Measurements from ENCODE around the gene SV2B. TPM values are rescaled to one million over a fixed set of nuclear protein-coding genes. Genes with fewer than 3 reads are reported as not detected.

Gene SV2B
- total and polyA plus RNA-seq, 2 experiments from 2014 or later = 0.06 to 0.76 TPM

DNA sequence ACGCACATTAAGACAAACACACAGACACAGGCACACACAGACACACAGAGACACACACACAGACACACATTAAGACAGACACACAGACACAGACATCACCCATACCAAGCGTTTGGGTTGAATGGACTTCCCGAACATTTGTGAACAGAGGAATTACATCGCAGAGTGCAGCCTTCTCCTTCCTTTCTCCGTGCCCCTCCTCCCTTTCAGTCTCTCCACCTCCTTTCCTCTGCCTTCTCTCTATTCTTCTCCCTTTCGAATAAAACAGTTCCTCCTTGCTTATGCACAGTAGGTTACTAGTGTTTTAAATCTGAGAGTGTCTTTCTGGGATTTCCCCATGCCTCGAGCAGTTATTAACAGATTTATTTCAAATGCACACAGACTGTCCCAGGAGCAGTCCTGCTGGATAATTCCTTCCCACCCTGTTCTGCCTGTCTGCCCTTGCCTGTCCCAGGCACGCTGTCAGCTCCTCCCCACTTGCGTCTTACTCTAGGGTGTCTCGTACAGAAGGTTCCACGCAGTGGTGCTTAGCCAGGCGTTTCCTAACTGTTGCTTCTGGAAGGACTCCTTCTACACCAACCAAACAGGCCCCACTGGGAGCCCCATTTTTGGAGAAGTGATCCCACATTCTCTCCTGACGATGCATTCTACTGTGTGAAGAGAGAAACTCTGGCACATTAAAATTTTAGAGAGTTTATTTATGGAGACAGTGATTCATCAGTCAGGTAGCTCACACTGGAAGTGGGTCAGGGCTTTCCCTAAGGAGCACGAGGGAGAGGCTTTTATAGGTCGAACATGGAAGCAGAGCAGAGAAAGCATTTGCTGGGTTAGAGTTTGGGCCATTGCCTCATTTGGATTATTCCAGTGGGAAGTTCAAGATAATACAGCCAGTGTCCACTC is 163.8 kb downstream of the SV2B start:
- H3F3A ChIP-seq (replicated peaks; ENCODE audit: low read depth) = no peaks in the 10 kb centered on the region
- no peaks in the 10 kb centered on the region for H3K36me3 ChIP-seq (ENCODE audit: insufficient read depth)
- H3K79me2 ChIP-seq (replicated peaks; ENCODE audit: insufficient read depth) = no peaks in the 10 kb centered on the region
- peaks cover 1% of the 10 kb centered on the region for H3K27me3 Mint-ChIP-seq (ENCODE audit: insufficient read depth, low read depth, poor library complexity)
- no peak overlapping the region for H3K27ac ChIP-seq (ENCODE audit: low read depth)
- ATAC-seq (peak; percentile 57), DNase-seq (ENCODE audit: low spot score) (no peak)
- no peak for TF ChIP-seq EZH2phosphoT487 (IDR thresholded peaks at IDR 0.05; ENCODE audit: unreplicated experiment)
- TF ChIP-seq STAT1 (IDR thresholded peaks at IDR 0.05; ENCODE audit: unreplicated experiment) = no peak
- no peak for TF ChIP-seq POLR2AphosphoS5 (IDR thresholded peaks at IDR 0.05; ENCODE audit: low read depth)
- TF ChIP-seq CREB1 (CRISPR knock-in tag; IDR thresholded peaks at IDR 0.05; ENCODE audit: low read depth) = no peak
- TF ChIP-seq ZNF114 (CRISPR knock-in tag; IDR thresholded peaks at IDR 0.05) = no peak
- TF ChIP-seq, protein P1, sequence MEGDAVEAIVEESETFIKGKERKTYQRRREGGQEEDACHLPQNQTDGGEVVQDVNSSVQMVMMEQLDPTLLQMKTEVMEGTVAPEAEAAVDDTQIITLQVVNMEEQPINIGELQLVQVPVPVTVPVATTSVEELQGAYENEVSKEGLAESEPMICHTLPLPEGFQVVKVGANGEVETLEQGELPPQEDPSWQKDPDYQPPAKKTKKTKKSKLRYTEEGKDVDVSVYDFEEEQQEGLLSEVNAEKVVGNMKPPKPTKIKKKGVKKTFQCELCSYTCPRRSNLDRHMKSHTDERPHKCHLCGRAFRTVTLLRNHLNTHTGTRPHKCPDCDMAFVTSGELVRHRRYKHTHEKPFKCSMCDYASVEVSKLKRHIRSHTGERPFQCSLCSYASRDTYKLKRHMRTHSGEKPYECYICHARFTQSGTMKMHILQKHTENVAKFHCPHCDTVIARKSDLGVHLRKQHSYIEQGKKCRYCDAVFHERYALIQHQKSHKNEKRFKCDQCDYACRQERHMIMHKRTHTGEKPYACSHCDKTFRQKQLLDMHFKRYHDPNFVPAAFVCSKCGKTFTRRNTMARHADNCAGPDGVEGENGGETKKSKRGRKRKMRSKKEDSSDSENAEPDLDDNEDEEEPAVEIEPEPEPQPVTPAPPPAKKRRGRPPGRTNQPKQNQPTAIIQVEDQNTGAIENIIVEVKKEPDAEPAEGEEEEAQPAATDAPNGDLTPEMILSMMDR (conservative IDR thresholded peaks at IDR 0.05; ENCODE audit: low read depth in 2 of 2) = no peak
- no peak for TF ChIP-seq ZNF331 (CRISPR knock-in tag; IDR thresholded peaks at IDR 0.05; ENCODE audit: low read depth)
- no peak for TF ChIP-seq JUNB (IDR thresholded peaks at IDR 0.05; ENCODE audit: unreplicated experiment)
- TF ChIP-seq, protein P2, sequence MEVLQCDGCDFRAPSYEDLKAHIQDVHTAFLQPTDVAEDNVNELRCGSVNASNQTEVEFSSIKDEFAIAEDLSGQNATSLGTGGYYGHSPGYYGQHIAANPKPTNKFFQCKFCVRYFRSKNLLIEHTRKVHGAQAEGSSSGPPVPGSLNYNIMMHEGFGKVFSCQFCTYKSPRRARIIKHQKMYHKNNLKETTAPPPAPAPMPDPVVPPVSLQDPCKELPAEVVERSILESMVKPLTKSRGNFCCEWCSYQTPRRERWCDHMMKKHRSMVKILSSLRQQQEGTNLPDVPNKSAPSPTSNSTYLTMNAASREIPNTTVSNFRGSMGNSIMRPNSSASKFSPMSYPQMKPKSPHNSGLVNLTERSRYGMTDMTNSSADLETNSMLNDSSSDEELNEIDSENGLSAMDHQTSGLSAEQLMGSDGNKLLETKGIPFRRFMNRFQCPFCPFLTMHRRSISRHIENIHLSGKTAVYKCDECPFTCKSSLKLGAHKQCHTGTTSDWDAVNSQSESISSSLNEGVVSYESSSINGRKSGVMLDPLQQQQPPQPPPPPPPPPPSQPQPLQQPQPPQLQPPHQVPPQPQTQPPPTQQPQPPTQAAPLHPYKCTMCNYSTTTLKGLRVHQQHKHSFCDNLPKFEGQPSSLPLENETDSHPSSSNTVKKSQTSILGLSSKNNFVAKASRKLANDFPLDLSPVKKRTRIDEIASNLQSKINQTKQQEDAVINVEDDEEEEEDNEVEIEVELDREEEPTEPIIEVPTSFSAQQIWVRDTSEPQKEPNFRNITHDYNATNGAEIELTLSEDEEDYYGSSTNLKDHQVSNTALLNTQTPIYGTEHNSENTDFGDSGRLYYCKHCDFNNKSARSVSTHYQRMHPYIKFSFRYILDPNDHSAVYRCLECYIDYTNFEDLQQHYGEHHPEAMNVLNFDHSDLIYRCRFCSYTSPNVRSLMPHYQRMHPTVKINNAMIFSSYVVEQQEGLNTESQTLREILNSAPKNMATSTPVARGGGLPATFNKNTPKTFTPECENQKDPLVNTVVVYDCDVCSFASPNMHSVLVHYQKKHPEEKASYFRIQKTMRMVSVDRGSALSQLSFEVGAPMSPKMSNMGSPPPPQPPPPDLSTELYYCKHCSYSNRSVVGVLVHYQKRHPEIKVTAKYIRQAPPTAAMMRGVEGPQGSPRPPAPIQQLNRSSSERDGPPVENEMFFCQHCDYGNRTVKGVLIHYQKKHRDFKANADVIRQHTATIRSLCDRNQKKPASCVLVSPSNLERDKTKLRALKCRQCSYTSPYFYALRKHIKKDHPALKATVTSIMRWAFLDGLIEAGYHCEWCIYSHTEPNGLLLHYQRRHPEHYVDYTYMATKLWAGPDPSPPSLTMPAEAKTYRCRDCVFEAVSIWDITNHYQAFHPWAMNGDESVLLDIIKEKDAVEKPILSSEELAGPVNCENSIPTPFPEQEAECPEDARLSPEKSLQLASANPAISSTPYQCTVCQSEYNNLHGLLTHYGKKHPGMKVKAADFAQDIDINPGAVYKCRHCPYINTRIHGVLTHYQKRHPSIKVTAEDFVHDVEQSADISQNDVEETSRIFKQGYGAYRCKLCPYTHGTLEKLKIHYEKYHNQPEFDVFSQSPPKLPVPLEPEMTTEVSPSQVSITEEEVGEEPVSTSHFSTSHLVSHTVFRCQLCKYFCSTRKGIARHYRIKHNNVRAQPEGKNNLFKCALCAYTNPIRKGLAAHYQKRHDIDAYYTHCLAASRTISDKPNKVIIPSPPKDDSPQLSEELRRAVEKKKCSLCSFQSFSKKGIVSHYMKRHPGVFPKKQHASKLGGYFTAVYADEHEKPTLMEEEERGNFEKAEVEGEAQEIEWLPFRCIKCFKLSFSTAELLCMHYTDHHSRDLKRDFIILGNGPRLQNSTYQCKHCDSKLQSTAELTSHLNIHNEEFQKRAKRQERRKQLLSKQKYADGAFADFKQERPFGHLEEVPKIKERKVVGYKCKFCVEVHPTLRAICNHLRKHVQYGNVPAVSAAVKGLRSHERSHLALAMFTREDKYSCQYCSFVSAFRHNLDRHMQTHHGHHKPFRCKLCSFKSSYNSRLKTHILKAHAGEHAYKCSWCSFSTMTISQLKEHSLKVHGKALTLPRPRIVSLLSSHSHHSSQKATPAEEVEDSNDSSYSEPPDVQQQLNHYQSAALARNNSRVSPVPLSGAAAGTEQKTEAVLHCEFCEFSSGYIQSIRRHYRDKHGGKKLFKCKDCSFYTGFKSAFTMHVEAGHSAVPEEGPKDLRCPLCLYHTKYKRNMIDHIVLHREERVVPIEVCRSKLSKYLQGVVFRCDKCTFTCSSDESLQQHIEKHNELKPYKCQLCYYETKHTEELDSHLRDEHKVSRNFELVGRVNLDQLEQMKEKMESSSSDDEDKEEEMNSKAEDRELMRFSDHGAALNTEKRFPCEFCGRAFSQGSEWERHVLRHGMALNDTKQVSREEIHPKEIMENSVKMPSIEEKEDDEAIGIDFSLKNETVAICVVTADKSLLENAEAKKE (CRISPR knock-in tag; IDR thresholded peaks at IDR 0.05) = no peak
- TF ChIP-seq, protein P3, sequence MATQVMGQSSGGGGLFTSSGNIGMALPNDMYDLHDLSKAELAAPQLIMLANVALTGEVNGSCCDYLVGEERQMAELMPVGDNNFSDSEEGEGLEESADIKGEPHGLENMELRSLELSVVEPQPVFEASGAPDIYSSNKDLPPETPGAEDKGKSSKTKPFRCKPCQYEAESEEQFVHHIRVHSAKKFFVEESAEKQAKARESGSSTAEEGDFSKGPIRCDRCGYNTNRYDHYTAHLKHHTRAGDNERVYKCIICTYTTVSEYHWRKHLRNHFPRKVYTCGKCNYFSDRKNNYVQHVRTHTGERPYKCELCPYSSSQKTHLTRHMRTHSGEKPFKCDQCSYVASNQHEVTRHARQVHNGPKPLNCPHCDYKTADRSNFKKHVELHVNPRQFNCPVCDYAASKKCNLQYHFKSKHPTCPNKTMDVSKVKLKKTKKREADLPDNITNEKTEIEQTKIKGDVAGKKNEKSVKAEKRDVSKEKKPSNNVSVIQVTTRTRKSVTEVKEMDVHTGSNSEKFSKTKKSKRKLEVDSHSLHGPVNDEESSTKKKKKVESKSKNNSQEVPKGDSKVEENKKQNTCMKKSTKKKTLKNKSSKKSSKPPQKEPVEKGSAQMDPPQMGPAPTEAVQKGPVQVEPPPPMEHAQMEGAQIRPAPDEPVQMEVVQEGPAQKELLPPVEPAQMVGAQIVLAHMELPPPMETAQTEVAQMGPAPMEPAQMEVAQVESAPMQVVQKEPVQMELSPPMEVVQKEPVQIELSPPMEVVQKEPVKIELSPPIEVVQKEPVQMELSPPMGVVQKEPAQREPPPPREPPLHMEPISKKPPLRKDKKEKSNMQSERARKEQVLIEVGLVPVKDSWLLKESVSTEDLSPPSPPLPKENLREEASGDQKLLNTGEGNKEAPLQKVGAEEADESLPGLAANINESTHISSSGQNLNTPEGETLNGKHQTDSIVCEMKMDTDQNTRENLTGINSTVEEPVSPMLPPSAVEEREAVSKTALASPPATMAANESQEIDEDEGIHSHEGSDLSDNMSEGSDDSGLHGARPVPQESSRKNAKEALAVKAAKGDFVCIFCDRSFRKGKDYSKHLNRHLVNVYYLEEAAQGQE (IDR thresholded peaks at IDR 0.05; ENCODE audit: unreplicated experiment) = no peak
- TF ChIP-seq NANOG (IDR thresholded peaks at IDR 0.05; ENCODE audit: borderline replicate concordance) = no peak
- H3K4me3 ChIP-seq = no peak overlapping the region
- H3K27me3 ChIP-seq (ENCODE audit: insufficient read depth) = no peaks in the 10 kb centered on the region
- H4K20me1 ChIP-seq (replicated peaks; ENCODE audit: insufficient read depth) = no peaks in the 10 kb centered on the region
- peak overlapping the region; percentile 52; the same call in 1 of the 2 replicates for H2AFZ ChIP-seq
- no peak overlapping the region for H3K4me3 Mint-ChIP-seq
- no peaks in the 10 kb centered on the region for H3K36me3 Mint-ChIP-seq (ENCODE audit: low read depth)
- no peaks in the 10 kb centered on the region for H3K4me1 ChIP-seq (ENCODE audit: insufficient read depth)
- no peak overlapping the region for H3K4me2 ChIP-seq
- no peaks in the 10 kb centered on the region for H3K9me3 Mint-ChIP-seq
- no peak overlapping the region for H3K27ac Mint-ChIP-seq
- no peaks in the 10 kb centered on the region for H3K4me1 Mint-ChIP-seq
- peaks cover 3% of the 10 kb centered on the region; the same call in 1 of the 2 replicates for H3K9me2 ChIP-seq (ENCODE audit: insufficient read depth)
